ENCODE measurements around the gene IL10.

- TF ChIP-seq POLR2A (IDR thresholded peaks at IDR 0.05; ENCODE audit: low read length) (no peak), GATA1 (IDR thresholded peaks at IDR 0.05; ENCODE audit: low read depth, low read length) (no peak)
Measured at GRCh38 chr1:206745301-206745700, 27.0 kb downstream of the IL10 start.
